ENCODE results near the gene PRR33.

- TF ChIP-seq EGR1 (IDR thresholded peaks at IDR 0.05; ENCODE audit: low read depth) (no peak), JUND (IDR thresholded peaks at IDR 0.05) (no peak), EZH2 (IDR thresholded peaks at IDR 0.05) (no peak), CTCF (IDR thresholded peaks at IDR 0.05 in 2 of 3, conservative IDR thresholded peaks at IDR 0.05 in 1 of 3; ENCODE audit: borderline replicate concordance in 1 of 3, insufficient read depth in 1 of 3, low read depth in 2 of 3, low read length in 2 of 3) (no peak)
Observed at GRCh38 chr11:1883346-1884302, 8.1 kb downstream of the PRR33 start.
